BLaER1 treated with 17β-estradiol and CSF1 and Interleukin-3, amounts not matched to agents 10 nM and 100 nM (cell line): ENCODE results near the gene CASKIN2.

Experiments
- H3K27ac ChIP-seq, 11 experiments: shearing (Covaris generic); formaldehyde crosslinking; 2 replicates each; pipeline ENCODE4 v1.8.1; 2022
- H3K27me3 ChIP-seq, 11 experiments: shearing (Covaris generic); formaldehyde crosslinking; 2 replicates each; pipeline ENCODE4 v1.8.1; 2022
- H3K36me3 ChIP-seq, 11 experiments: shearing (Covaris generic); formaldehyde crosslinking; 2 replicates each; pipeline ENCODE4 v1.8.1; 2022
- H3K4me1 ChIP-seq, 10 experiments: shearing (Covaris generic); formaldehyde crosslinking; 2 replicates each; pipeline ENCODE4 v1.8.1; 2022
- H3K4me2 ChIP-seq, 11 experiments: shearing (Covaris generic); formaldehyde crosslinking; 2 replicates each; pipeline ENCODE4 v1.8.1; 2022
- H3K4me3 ChIP-seq, 10 experiments: shearing (Covaris generic); formaldehyde crosslinking; 2 replicates each; pipeline ENCODE4 v1.8.1; 2022
- H3K9ac ChIP-seq, 11 experiments: shearing (Covaris generic); formaldehyde crosslinking; 2 replicates each; pipeline ENCODE4 v1.8.1; 2022
- H3K9me3 ChIP-seq, 11 experiments: shearing (Covaris generic); formaldehyde crosslinking; replicated peaks in 1 of 11; 2 replicates each; pipeline ENCODE4 v1.8.1; 2022
- H4K20me1 ChIP-seq, 11 experiments: shearing (Covaris generic); formaldehyde crosslinking; 2 replicates each; pipeline ENCODE4 v1.8.1; 2022
- Cebpa-rat ChIP-seq, 11 experiments: shearing (Covaris generic); IDR thresholded peaks; 2 replicates each; pipeline ENCODE4 v1.8.1; 2022

The CASKIN2 gene, protein sequence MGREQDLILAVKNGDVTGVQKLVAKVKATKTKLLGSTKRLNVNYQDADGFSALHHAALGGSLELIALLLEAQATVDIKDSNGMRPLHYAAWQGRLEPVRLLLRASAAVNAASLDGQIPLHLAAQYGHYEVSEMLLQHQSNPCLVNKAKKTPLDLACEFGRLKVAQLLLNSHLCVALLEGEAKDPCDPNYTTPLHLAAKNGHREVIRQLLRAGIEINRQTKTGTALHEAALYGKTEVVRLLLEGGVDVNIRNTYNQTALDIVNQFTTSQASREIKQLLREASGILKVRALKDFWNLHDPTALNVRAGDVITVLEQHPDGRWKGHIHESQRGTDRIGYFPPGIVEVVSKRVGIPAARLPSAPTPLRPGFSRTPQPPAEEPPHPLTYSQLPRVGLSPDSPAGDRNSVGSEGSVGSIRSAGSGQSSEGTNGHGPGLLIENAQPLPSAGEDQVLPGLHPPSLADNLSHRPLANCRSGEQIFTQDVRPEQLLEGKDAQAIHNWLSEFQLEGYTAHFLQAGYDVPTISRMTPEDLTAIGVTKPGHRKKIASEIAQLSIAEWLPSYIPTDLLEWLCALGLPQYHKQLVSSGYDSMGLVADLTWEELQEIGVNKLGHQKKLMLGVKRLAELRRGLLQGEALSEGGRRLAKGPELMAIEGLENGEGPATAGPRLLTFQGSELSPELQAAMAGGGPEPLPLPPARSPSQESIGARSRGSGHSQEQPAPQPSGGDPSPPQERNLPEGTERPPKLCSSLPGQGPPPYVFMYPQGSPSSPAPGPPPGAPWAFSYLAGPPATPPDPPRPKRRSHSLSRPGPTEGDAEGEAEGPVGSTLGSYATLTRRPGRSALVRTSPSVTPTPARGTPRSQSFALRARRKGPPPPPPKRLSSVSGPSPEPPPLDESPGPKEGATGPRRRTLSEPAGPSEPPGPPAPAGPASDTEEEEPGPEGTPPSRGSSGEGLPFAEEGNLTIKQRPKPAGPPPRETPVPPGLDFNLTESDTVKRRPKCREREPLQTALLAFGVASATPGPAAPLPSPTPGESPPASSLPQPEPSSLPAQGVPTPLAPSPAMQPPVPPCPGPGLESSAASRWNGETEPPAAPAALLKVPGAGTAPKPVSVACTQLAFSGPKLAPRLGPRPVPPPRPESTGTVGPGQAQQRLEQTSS (N-terminal part only)

DNA sequence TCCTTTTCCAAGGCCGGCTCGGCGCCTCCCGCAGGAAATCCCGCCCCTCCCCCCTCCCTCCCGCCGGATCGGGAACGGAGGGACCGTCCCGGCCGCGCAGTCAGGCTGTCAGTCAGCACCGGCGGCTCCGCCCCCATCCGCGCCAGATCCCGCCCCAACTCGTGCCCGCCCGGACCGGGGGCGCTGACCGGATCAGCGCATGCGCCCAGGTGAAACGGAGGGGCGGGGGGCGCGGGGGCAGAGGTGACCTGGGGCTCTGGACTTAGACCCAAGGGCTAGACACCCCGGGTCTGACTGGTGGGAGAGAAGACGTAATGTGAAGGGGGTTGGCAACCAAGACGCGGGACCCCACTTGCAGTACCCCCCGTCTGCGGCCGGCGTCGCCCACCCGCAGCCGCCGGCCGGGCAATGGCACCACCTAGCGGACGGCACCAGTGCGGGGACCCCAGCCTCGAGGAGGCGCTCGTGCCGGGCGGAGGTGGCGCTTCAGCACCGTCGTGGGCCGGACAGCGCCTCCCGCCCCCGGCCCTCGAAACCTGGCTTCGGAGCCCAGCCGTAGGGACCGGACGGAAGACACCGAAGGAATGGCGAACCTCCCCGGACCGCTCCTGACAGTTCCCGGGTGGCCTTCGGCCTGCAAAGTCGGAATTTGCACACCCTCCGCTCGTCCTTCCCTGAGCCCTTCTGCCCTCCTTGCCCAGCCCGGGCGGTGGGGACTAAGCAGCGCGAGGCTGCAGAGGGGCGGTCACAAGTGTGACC is at the start of gene CASKIN2:
TSS of gene CASKIN2 (minus strand) at position 42 of the 759 bp plus-strand sequence. CDS start 1,733 bp downstream, outside the sequence.
- H4K20me1 ChIP-seq = peaks cover 3 to 64% (median 55%) of the 10 kb centered on the region in 11 experiments; a peak in 19 of 22 replicates
- peak within 1 kb of the TSS; percentile 91 to 99 (median 98) for H3K4me2 ChIP-seq
- no peaks in the 10 kb centered on the region for H3K9me3 ChIP-seq
- peak within 1 kb of the TSS in 10 of 11 experiments; percentile 53 to 89 (median 83); a peak in 21 of 22 replicates for H3K27ac ChIP-seq
- H3K36me3 ChIP-seq = peaks cover 16 to 54% (median 48%) of the 10 kb centered on the region in 11 experiments
- peak within 1 kb of the TSS; percentile 76 to 94 (median 84) for H3K9ac ChIP-seq
- no peak for TF ChIP-seq Cebpa-rat (IDR thresholded peaks at IDR 0.05)
- H3K4me1 ChIP-seq = peaks cover 53 to 69% (median 63%) of the 10 kb centered on the region in 10 experiments
- H3K4me3 ChIP-seq = peak within 1 kb of the TSS; percentile 75 to 98 (median 96)
- H3K27me3 ChIP-seq = no peaks in the 10 kb centered on the region

GRCh38 chr17:75565066-75565465 is 49.7 kb upstream of the CASKIN2 start:
- no peak overlapping the region for H3K27ac ChIP-seq
- no peak overlapping the region for H3K9ac ChIP-seq
- no peak overlapping the region for H3K4me2 ChIP-seq
- H3K4me1 ChIP-seq = peaks cover 13 to 34% (median 25%) of the 10 kb centered on the region in 10 experiments
- no peak for TF ChIP-seq Cebpa-rat (IDR thresholded peaks at IDR 0.05)
- H3K4me3 ChIP-seq = no peak overlapping the region
- H4K20me1 ChIP-seq = no peaks in the 10 kb centered on the region; a peak in 2 of 22 replicates
- H3K36me3 ChIP-seq = peaks cover 7 to 44% (median 32%) of the 10 kb centered on the region in 11 experiments; a peak in 20 of 22 replicates
- H3K9me3 ChIP-seq = no peaks in the 10 kb centered on the region
- no peaks in the 10 kb centered on the region for H3K27me3 ChIP-seq

- Histone ChIP-seq H4K20me1 (no peaks in the 10 kb centered on the region; a peak in 2 of 22 replicates), H3K36me3 (peaks cover 7 to 48% (median 32%) of the 10 kb centered on the region in 11 experiments; a peak in 20 of 22 replicates), H3K27ac (no peak overlapping the region), H3K4me1 (peaks cover 9 to 30% (median 21%) of the 10 kb centered on the region in 10 experiments), H3K9me3 (no peaks in the 10 kb centered on the region), H3K4me2 (no peak overlapping the region), H3K27me3 (no peaks in the 10 kb centered on the region), H3K4me3 (no peak overlapping the region), H3K9ac (0 out of 22 replicates have a peak overlapping the region, but pooled peaks of 1 of the 11 experiments have one; percentile 9)
- no peak for TF ChIP-seq Cebpa-rat (IDR thresholded peaks at IDR 0.05)
Measured at GRCh38 chr17:75564195-75564594, 48.9 kb upstream of the CASKIN2 start.

GRCh38 chr17:75563063-75563758 is 47.9 kb upstream of the CASKIN2 start:
- H3K27ac ChIP-seq = no peak overlapping the region
- H3K9me3 ChIP-seq = no peaks in the 10 kb centered on the region
- no peaks in the 10 kb centered on the region for H3K27me3 ChIP-seq
- 0 out of 22 replicates have a peak overlapping the region, but pooled peaks of 1 of the 11 experiments have one; percentile 9 for H3K9ac ChIP-seq
- TF ChIP-seq Cebpa-rat (IDR thresholded peaks at IDR 0.05) = no peak
- peaks cover 9 to 31% (median 24%) of the 10 kb centered on the region in 10 experiments for H3K4me1 ChIP-seq
- H4K20me1 ChIP-seq = no peaks in the 10 kb centered on the region; a peak in 2 of 22 replicates
- H3K36me3 ChIP-seq = peaks cover 7 to 44% (median 31%) of the 10 kb centered on the region in 11 experiments; a peak in 20 of 22 replicates
- H3K4me3 ChIP-seq = no peak overlapping the region
- no peak overlapping the region for H3K4me2 ChIP-seq

DNA sequence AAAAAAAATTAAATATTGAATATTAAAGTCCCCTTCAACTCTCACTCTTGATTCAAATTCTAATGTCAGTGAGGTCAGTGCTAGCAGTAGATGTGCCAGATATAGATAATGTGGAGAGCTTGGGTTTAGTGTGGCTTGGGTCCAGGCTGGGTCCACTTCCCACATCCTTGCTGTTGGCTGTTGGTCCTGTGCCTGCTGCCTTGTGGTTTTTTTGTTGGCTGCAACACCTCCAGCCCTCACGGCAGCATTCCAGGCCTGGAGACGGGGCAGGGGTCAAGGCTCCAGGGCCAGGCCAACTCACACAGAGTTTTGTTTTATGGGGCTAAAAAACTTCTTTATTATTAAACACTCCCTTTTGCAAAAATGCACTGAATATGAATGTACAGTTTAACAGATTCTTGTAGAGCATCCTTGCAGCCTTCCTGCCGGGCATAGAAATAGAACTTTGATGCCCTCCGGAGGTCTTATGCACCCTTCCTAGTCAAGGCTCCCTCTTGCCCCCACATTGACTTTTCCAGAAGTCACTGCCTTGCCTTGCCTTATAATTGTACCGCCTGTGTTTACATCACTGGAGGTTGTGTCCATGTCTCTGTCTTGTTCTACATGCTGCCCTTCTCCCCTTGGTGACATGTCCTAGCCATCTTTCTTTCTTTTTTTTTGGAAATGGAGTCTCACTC is 46.7 kb upstream of the CASKIN2 start:
- H3K4me2 ChIP-seq = 0 out of 22 replicates have a peak overlapping the region, but pooled peaks of 2 of the 11 experiments have one; percentile 6 to 18
- H3K27ac ChIP-seq = no peak overlapping the region
- H4K20me1 ChIP-seq = no peaks in the 10 kb centered on the region; a peak in 3 of 22 replicates
- TF ChIP-seq Cebpa-rat (IDR thresholded peaks at IDR 0.05) = no peak
- no peak overlapping the region for H3K9ac ChIP-seq
- peaks cover 16 to 38% (median 29%) of the 10 kb centered on the region in 10 experiments for H3K4me1 ChIP-seq
- H3K4me3 ChIP-seq = no peak overlapping the region
- no peaks in the 10 kb centered on the region for H3K27me3 ChIP-seq
- peaks cover 7 to 44% (median 31%) of the 10 kb centered on the region in 11 experiments; a peak in 20 of 22 replicates for H3K36me3 ChIP-seq
- no peaks in the 10 kb centered on the region for H3K9me3 ChIP-seq

DNA sequence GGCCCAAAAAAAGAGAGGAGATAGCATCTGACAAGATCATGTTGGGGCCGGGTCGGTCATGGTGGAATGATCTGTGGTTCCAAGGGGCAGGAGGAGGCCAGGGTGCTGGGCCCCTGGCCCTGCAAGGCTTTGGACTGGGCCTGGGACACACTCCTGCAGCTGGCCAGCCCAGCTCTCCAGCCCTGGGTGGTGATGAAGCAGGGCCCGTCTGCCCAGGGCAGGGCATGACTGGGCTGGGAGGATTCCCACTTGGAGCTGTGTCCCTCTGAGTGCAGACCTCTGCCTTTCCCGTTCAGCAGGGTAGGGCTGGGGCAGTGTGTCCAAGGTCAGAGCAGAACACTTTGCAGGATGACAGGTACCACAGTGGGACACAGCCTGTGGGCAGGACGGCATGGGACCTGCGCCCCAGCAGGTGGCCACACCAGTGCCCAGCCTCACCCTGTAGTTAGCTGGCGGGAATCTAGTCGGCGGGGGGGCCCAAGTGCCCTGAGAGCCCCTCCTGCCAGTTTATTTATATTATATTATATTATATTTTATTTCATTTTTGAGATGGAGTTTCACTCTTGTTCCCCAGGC is 44.7 kb upstream of the CASKIN2 start:
- no peaks in the 10 kb centered on the region for H3K9me3 ChIP-seq
- H3K4me1 ChIP-seq = peaks cover 12 to 44% (median 35%) of the 10 kb centered on the region in 10 experiments; a peak in 19 of 20 replicates
- H3K4me2 ChIP-seq = no peak overlapping the region
- H3K27ac ChIP-seq = peak overlapping the region in 1 of 11 experiments; percentile 13; a peak in 2 of 22 replicates
- H3K27me3 ChIP-seq = no peaks in the 10 kb centered on the region
- H3K4me3 ChIP-seq = no peak overlapping the region
- no peaks in the 10 kb centered on the region; a peak in 3 of 22 replicates for H4K20me1 ChIP-seq
- TF ChIP-seq Cebpa-rat (IDR thresholded peaks at IDR 0.05) = no peak
- peaks cover 7 to 33% (median 22%) of the 10 kb centered on the region in 11 experiments; a peak in 20 of 22 replicates for H3K36me3 ChIP-seq
- 0 out of 22 replicates have a peak overlapping the region, but pooled peaks of 1 of the 11 experiments have one; percentile 5 for H3K9ac ChIP-seq
